ENCODE data around the gene C9.
A peak's percentile ranks its signal among the peaks of the same experiment; 100 is the strongest.

The C9 gene

GRCh38 chr5:39369123-39369815 lies 5.0 kb upstream of the C9 start:
- H3K27me3 ChIP-seq (ENCODE audit: insufficient read depth, low read length): no peaks in the 10 kb centered on the region
- no peak overlapping the region for H3K4ac ChIP-seq (ENCODE audit: low read depth, low read length)
- no peak overlapping the region for H2BK5ac ChIP-seq (ENCODE audit: low read depth, low read length, poor library complexity)
- H3K9me3 ChIP-seq (ENCODE audit: insufficient read depth, low read depth, low read length): no peaks in the 10 kb centered on the region
- H4K8ac ChIP-seq (ENCODE audit: low read depth, low read length): no peak overlapping the region
- H3K79me2 ChIP-seq (ENCODE audit: control insufficient read depth, insufficient read depth, low read length, poor library complexity): no peaks in the 10 kb centered on the region
- H3K4me2 ChIP-seq (ENCODE audit: low read length): no peak overlapping the region
- DNase-seq: no peak
- H3K14ac ChIP-seq (ENCODE audit: low read length): no peak overlapping the region
- peak overlapping the region; percentile 13 for H3K23ac ChIP-seq (ENCODE audit: low read length)
- no peak overlapping the region for H2BK120ac ChIP-seq (ENCODE audit: insufficient read depth, low read length, poor library complexity)
- H2AK5ac ChIP-seq (ENCODE audit: low read length): no peak overlapping the region
- no peaks in the 10 kb centered on the region for H3K36me3 ChIP-seq (ENCODE audit: control insufficient read depth in 1 of 2, insufficient read depth in 2 of 2, low read length in 2 of 2)
- H3K18ac ChIP-seq (ENCODE audit: low read length): no peak overlapping the region
- no peak overlapping the region for H4K12ac ChIP-seq (ENCODE audit: low read depth, low read length)
- no CpG with 5 or more reads among the region's 5 CpGs for WGBS (ENCODE audit: extremely low coverage, insufficient coverage, insufficient read length)
- no peaks in the 10 kb centered on the region for H3K79me1 ChIP-seq (ENCODE audit: low read length)
- H3K4me1 ChIP-seq (ENCODE audit: control insufficient read depth in 1 of 2, insufficient read depth in 2 of 2, low read length in 2 of 2): peaks cover 2 to 8% of the 10 kb centered on the region in 2 experiments
- H3K4me3 ChIP-seq (ENCODE audit: low read depth, low read length): no peak overlapping the region
- H4K91ac ChIP-seq (ENCODE audit: low read depth, low read length): no peak overlapping the region
- H3K9ac ChIP-seq (ENCODE audit: low read length): no peak overlapping the region
- H2AFZ ChIP-seq (ENCODE audit: insufficient read depth, low read length, poor library complexity): no peak overlapping the region
- no peak overlapping the region for H3K27ac ChIP-seq (ENCODE audit: low read depth, low read length)
- H2BK12ac ChIP-seq (ENCODE audit: low read length): peak overlapping the region; percentile 58

- Histone ChIP-seq H2BK5ac (ENCODE audit: low read depth, low read length, poor library complexity) (no peak overlapping the region), H3K27me3 (ENCODE audit: insufficient read depth, low read length) (no peaks in the 10 kb centered on the region), H3K36me3 (ENCODE audit: control insufficient read depth in 1 of 2, insufficient read depth in 2 of 2, low read length in 2 of 2) (no peaks in the 10 kb centered on the region), H3K79me2 (ENCODE audit: control insufficient read depth, insufficient read depth, low read length, poor library complexity) (no peaks in the 10 kb centered on the region), H2AFZ (ENCODE audit: insufficient read depth, low read length, poor library complexity) (no peak overlapping the region), H2AK5ac (ENCODE audit: low read length) (no peak overlapping the region), H2BK120ac (ENCODE audit: insufficient read depth, low read length, poor library complexity) (no peak overlapping the region), H3K9ac (ENCODE audit: low read length) (no peak overlapping the region), H4K8ac (ENCODE audit: low read depth, low read length) (no peak overlapping the region), H3K23ac (ENCODE audit: low read length) (no peak overlapping the region), H3K9me3 (ENCODE audit: insufficient read depth, low read depth, low read length) (no peaks in the 10 kb centered on the region), H2BK12ac (ENCODE audit: low read length) (no peak overlapping the region), H3K4me3 (ENCODE audit: low read depth, low read length) (no peak overlapping the region), H3K4me1 (ENCODE audit: control insufficient read depth in 1 of 2, insufficient read depth in 2 of 2, low read length in 2 of 2) (peaks cover 2 to 8% of the 10 kb centered on the region in 2 experiments), H3K79me1 (ENCODE audit: low read length) (no peaks in the 10 kb centered on the region), H3K4ac (ENCODE audit: low read depth, low read length) (no peak overlapping the region), H3K14ac (ENCODE audit: low read length) (no peak overlapping the region), H3K27ac (ENCODE audit: low read depth, low read length) (no peak overlapping the region), H4K91ac (ENCODE audit: low read depth, low read length) (no peak overlapping the region), H3K4me2 (ENCODE audit: low read length) (no peak overlapping the region), H4K12ac (ENCODE audit: low read depth, low read length) (no peak overlapping the region), H3K18ac (ENCODE audit: low read length) (no peak overlapping the region)
- DNase-seq: no peak
- no CpG with 5 or more reads among the region's 4 CpGs for WGBS (ENCODE audit: extremely low coverage, insufficient coverage, insufficient read length)
Measured at GRCh38 chr5:39368116-39368515, 3.8 kb upstream of the C9 start.

- H2BK12ac ChIP-seq (ENCODE audit: low read length): no peak overlapping the region
Measured at GRCh38 chr5:39367711-39368110, 3.4 kb upstream of the C9 start.

GRCh38 chr5:39363217-39363616 lies 1.1 kb downstream of the C9 start:
- H3K36me3 ChIP-seq (ENCODE audit: control insufficient read depth in 1 of 2, insufficient read depth in 2 of 2, low read length in 2 of 2): no peaks in the 10 kb centered on the region
- H3K4me1 ChIP-seq (ENCODE audit: control insufficient read depth in 1 of 2, insufficient read depth in 2 of 2, low read length in 2 of 2): peaks cover 0 to 3% of the 10 kb centered on the region in 2 experiments
- no peak overlapping the region for H3K9ac ChIP-seq (ENCODE audit: low read length)
- no peaks in the 10 kb centered on the region for H3K27me3 ChIP-seq (ENCODE audit: insufficient read depth, low read length)
- H3K4me3 ChIP-seq (ENCODE audit: low read depth, low read length): no peak overlapping the region
- no peak overlapping the region for H2BK120ac ChIP-seq (ENCODE audit: insufficient read depth, low read length, poor library complexity)
- H3K18ac ChIP-seq (ENCODE audit: low read length): no peak overlapping the region
- H2BK12ac ChIP-seq (ENCODE audit: low read length): no peak overlapping the region
- H3K79me1 ChIP-seq (ENCODE audit: low read length): no peaks in the 10 kb centered on the region
- H3K79me2 ChIP-seq (ENCODE audit: control insufficient read depth, insufficient read depth, low read length, poor library complexity): no peaks in the 10 kb centered on the region
- H2AFZ ChIP-seq (ENCODE audit: insufficient read depth, low read length, poor library complexity): no peak overlapping the region
- WGBS (ENCODE audit: extremely low coverage, insufficient coverage, insufficient read length): no CpG with 5 or more reads among the region's 4 CpGs
- no peak overlapping the region for H3K23ac ChIP-seq (ENCODE audit: low read length)
- no peak overlapping the region for H2BK5ac ChIP-seq (ENCODE audit: low read depth, low read length, poor library complexity)
- H3K14ac ChIP-seq (ENCODE audit: low read length): no peak overlapping the region
- H4K12ac ChIP-seq (ENCODE audit: low read depth, low read length): no peak overlapping the region
- H3K4me2 ChIP-seq (ENCODE audit: low read length): no peak overlapping the region
- H4K8ac ChIP-seq (ENCODE audit: low read depth, low read length): no peak overlapping the region
- no peak for DNase-seq
- no peak overlapping the region for H3K27ac ChIP-seq (ENCODE audit: low read depth, low read length)
- no peak overlapping the region for H3K4ac ChIP-seq (ENCODE audit: low read depth, low read length)
- no peaks in the 10 kb centered on the region for H3K9me3 ChIP-seq (ENCODE audit: insufficient read depth, low read depth, low read length)
- H4K91ac ChIP-seq (ENCODE audit: low read depth, low read length): no peak overlapping the region
- no peak overlapping the region for H2AK5ac ChIP-seq (ENCODE audit: low read length)

More at GRCh38 chr5:39367711-39368110, 3.4 kb upstream of the C9 start:
- no peak overlapping the region for H3K18ac ChIP-seq (ENCODE audit: low read length)
- no peak overlapping the region for H3K27ac ChIP-seq (ENCODE audit: low read depth, low read length)
- H4K8ac ChIP-seq (ENCODE audit: low read depth, low read length): no peak overlapping the region
- no peak overlapping the region for H2BK5ac ChIP-seq (ENCODE audit: low read depth, low read length, poor library complexity)
- H2BK120ac ChIP-seq (ENCODE audit: insufficient read depth, low read length, poor library complexity): no peak overlapping the region
- no peak overlapping the region for H3K14ac ChIP-seq (ENCODE audit: low read length)
- no peak overlapping the region for H3K4ac ChIP-seq (ENCODE audit: low read depth, low read length)
- H3K9ac ChIP-seq (ENCODE audit: low read length): no peak overlapping the region
- H4K91ac ChIP-seq (ENCODE audit: low read depth, low read length): no peak overlapping the region
- DNase-seq: no peak
- H2AFZ ChIP-seq (ENCODE audit: insufficient read depth, low read length, poor library complexity): no peak overlapping the region
- H3K79me1 ChIP-seq (ENCODE audit: low read length): no peaks in the 10 kb centered on the region
- H4K12ac ChIP-seq (ENCODE audit: low read depth, low read length): no peak overlapping the region
- no peaks in the 10 kb centered on the region for H3K9me3 ChIP-seq (ENCODE audit: insufficient read depth, low read depth, low read length)
- H3K4me1 ChIP-seq (ENCODE audit: control insufficient read depth in 1 of 2, insufficient read depth in 2 of 2, low read length in 2 of 2): peaks cover 2 to 8% of the 10 kb centered on the region in 2 experiments
- no peak overlapping the region for H3K4me3 ChIP-seq (ENCODE audit: low read depth, low read length)
- no peak overlapping the region for H3K23ac ChIP-seq (ENCODE audit: low read length)
- no peaks in the 10 kb centered on the region for H3K79me2 ChIP-seq (ENCODE audit: control insufficient read depth, insufficient read depth, low read length, poor library complexity)
- H3K27me3 ChIP-seq (ENCODE audit: insufficient read depth, low read length): no peaks in the 10 kb centered on the region
- no peak overlapping the region for H2AK5ac ChIP-seq (ENCODE audit: low read length)
- no peaks in the 10 kb centered on the region for H3K36me3 ChIP-seq (ENCODE audit: control insufficient read depth in 1 of 2, insufficient read depth in 2 of 2, low read length in 2 of 2)
- no CpG with 5 or more reads among the region's 3 CpGs for WGBS (ENCODE audit: extremely low coverage, insufficient coverage, insufficient read length)
- no peak overlapping the region for H3K4me2 ChIP-seq (ENCODE audit: low read length)
